HepG2 (cell line): Measurements from ENCODE around the gene KLHL17.

Source experiments
- ATF3 ChIP-seq: sonication (generic); formaldehyde crosslinking; IDR thresholded peaks from 2 replicates; pipeline ENCODE4 v1.4.0; 2020; ENCODE audit warnings: missing genetic modification reagents
- HNRNPLL ChIP-seq: fragments of 200-400 bp; formaldehyde crosslinking; IDR thresholded peaks from 2 replicates; pipeline ENCODE4 v1.6.1; 2017; ENCODE audit warnings: mild to moderate bottlenecking, low read depth, low read length; ENCODE audit not compliant: poor library complexity, severe bottlenecking
- HOMEZ ChIP-seq: IDR thresholded peaks from 2 replicates; pipeline ENCODE4 v1.6.1; 2016; ENCODE audit warnings: low read depth
- KDM5B ChIP-seq: sonication (generic); formaldehyde crosslinking; IDR thresholded peaks from 2 replicates; pipeline ENCODE4 v1.4.0; 2020; ENCODE audit warnings: missing genetic modification reagents, mild to moderate bottlenecking, borderline replicate concordance
- NPAS2 ChIP-seq: sonication (generic); formaldehyde crosslinking; IDR thresholded peaks from 2 replicates; pipeline ENCODE4 v1.8.0; 2022; ENCODE audit warnings: mild to moderate bottlenecking, missing genetic modification reagents, borderline replicate concordance
- POLR2A ChIP-seq, 2 experiments: IDR thresholded peaks; 2 replicates each; pipeline ENCODE4 v1.6.1; 2011; ENCODE audit warnings: low read depth in 2 of 2, low read length in 2 of 2, mild to moderate bottlenecking in 1 of 2, moderate library complexity in 1 of 2; ENCODE audit not compliant: insufficient read depth in 1 of 2
- TCF7L2 ChIP-seq: IDR thresholded peaks from 2 replicates; pipeline ENCODE4 v1.6.1; 2011; ENCODE audit warnings: mild to moderate bottlenecking, low read depth, low read length, moderate library complexity
- TF ChIP-seq, protein P1 (sequence below), 2 experiments: fragments of 450-650 bp in 1 of 2; sonication (generic) in 1 of 2; formaldehyde crosslinking; IDR thresholded peaks; 2 replicates each; pipeline versions ENCODE4 v1.5.0 to v1.8.0; 2020 to 2022; ENCODE audit warnings: mild to moderate bottlenecking in 1 of 2, missing genetic modification reagents in 1 of 2
- TF ChIP-seq, protein P2 (sequence below): sonication (generic); formaldehyde crosslinking; IDR thresholded peaks from 2 replicates; pipeline ENCODE4 v1.5.0; 2020; ENCODE audit warnings: mild to moderate bottlenecking, missing genetic modification reagents, moderate library complexity
- TF ChIP-seq, protein P3 (sequence below): sonication (generic); formaldehyde crosslinking; IDR thresholded peaks from 2 replicates; pipeline ENCODE4 v1.9.0; 2022; ENCODE audit warnings: missing genetic modification reagents, mild to moderate bottlenecking, borderline replicate concordance
- TF ChIP-seq, protein P4 (sequence below): sonication (generic); formaldehyde crosslinking; IDR thresholded peaks from 2 replicates; pipeline ENCODE4 v1.8.1; 2023; ENCODE audit warnings: mild to moderate bottlenecking, moderate library complexity, missing genetic modification reagents

- TF ChIP-seq POLR2A (IDR thresholded peaks at IDR 0.05; ENCODE audit: insufficient read depth in 1 of 2, low read depth in 2 of 2, low read length in 2 of 2) (no peak), HNRNPLL (no peak), HOMEZ (CRISPR knock-in tag) (no peak), NPAS2 (no peak), ATF3 (CRISPR knock-in tag) (no peak), KDM5B (CRISPR knock-in tag) (no peak), TCF7L2 (no peak)
- TF ChIP-seq, protein P1, sequence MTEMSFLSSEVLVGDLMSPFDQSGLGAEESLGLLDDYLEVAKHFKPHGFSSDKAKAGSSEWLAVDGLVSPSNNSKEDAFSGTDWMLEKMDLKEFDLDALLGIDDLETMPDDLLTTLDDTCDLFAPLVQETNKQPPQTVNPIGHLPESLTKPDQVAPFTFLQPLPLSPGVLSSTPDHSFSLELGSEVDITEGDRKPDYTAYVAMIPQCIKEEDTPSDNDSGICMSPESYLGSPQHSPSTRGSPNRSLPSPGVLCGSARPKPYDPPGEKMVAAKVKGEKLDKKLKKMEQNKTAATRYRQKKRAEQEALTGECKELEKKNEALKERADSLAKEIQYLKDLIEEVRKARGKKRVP (CRISPR knock-in tag; IDR thresholded peaks at IDR 0.05): no peak
- TF ChIP-seq, protein P2, sequence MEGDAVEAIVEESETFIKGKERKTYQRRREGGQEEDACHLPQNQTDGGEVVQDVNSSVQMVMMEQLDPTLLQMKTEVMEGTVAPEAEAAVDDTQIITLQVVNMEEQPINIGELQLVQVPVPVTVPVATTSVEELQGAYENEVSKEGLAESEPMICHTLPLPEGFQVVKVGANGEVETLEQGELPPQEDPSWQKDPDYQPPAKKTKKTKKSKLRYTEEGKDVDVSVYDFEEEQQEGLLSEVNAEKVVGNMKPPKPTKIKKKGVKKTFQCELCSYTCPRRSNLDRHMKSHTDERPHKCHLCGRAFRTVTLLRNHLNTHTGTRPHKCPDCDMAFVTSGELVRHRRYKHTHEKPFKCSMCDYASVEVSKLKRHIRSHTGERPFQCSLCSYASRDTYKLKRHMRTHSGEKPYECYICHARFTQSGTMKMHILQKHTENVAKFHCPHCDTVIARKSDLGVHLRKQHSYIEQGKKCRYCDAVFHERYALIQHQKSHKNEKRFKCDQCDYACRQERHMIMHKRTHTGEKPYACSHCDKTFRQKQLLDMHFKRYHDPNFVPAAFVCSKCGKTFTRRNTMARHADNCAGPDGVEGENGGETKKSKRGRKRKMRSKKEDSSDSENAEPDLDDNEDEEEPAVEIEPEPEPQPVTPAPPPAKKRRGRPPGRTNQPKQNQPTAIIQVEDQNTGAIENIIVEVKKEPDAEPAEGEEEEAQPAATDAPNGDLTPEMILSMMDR (CRISPR knock-in tag): no peak
- TF ChIP-seq, protein P3, sequence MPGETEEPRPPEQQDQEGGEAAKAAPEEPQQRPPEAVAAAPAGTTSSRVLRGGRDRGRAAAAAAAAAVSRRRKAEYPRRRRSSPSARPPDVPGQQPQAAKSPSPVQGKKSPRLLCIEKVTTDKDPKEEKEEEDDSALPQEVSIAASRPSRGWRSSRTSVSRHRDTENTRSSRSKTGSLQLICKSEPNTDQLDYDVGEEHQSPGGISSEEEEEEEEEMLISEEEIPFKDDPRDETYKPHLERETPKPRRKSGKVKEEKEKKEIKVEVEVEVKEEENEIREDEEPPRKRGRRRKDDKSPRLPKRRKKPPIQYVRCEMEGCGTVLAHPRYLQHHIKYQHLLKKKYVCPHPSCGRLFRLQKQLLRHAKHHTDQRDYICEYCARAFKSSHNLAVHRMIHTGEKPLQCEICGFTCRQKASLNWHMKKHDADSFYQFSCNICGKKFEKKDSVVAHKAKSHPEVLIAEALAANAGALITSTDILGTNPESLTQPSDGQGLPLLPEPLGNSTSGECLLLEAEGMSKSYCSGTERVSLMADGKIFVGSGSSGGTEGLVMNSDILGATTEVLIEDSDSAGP (CRISPR knock-in tag): no peak
- TF ChIP-seq, protein P4, sequence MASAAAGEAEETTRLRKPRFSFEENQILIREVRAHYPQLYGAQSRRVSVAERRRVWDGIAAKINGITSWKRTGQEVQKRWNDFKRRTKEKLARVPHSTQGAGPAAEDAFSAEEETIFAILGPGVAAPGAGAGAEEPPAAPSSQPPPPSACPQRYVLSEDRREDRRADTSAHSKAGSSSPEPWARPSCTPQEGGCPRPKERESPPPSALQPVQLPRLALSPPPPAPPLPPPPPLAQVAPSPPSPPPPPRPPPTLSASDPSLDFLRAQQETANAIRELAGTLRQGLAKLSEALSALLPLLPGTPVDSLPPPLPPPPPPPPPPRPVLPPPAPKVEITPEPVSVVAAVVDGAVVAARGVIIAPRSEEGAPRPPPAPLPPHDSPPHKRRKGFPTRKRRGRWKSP (CRISPR knock-in tag): no peak
Measured at GRCh38 chr1:956636-957035, 3.7 kb upstream of the KLHL17 start.
